Hippocampal formation (tissue), 2 donors: Measurements from ENCODE around the gene LBH.

Experiments
- DNase-seq, 2 donors: peaks; one replicate each; lab custom pipeline; 2025; lab: John Stamatoyannopoulos, UW

Gene LBH

GRCh38 chr2:30231212-30231995, at the start of gene LBH:
TSS of gene LBH (plus strand) at chr2:30231534. CDS start at chr2:30231739, 205 bp downstream.
- peak; percentile 56 to 69 for DNase-seq

- DNase-seq = no peak
These were observed 47.3 kb upstream of the LBH start for GRCh38 chr2:30184035-30184434.

GRCh38 chr2:30185178-30185577, 46.2 kb upstream of the LBH start:
- no peak for DNase-seq

- DNase-seq = no peak
These were observed 43.0 kb upstream of the LBH start for GRCh38 chr2:30188292-30188691.

- no peak for DNase-seq
These were observed 40.7 kb upstream of the LBH start for GRCh38 chr2:30190637-30191036.

GRCh38 chr2:30191107-30191506, 40.2 kb upstream of the LBH start:
- DNase-seq = no peak

- no peak for DNase-seq
These were observed 39.5 kb upstream of the LBH start for GRCh38 chr2:30191819-30192271.

GRCh38 chr2:30192314-30192713, 39.0 kb upstream of the LBH start:
- no peak for DNase-seq

GRCh38 chr2:30193104-30193681, 38.1 kb upstream of the LBH start:
- no peak for DNase-seq

- no peak for DNase-seq
These were observed 36.9 kb upstream of the LBH start for GRCh38 chr2:30194421-30194820.

GRCh38 chr2:30195016-30195415, 36.3 kb upstream of the LBH start:
- DNase-seq = no peak

- DNase-seq = no peak
These were observed 33.7 kb upstream of the LBH start for GRCh38 chr2:30197570-30198192.

GRCh38 chr2:30201990-30202389, 29.3 kb upstream of the LBH start:
- DNase-seq = peak in 1 of 2 donors; percentile 23

GRCh38 chr2:30203156-30203555, 28.2 kb upstream of the LBH start:
- DNase-seq = peak in 1 of 2 donors; percentile 13

- no peak for DNase-seq
These were observed 27.1 kb upstream of the LBH start for GRCh38 chr2:30204281-30204680.

GRCh38 chr2:30205456-30205855, 25.9 kb upstream of the LBH start:
- no peak for DNase-seq

GRCh38 chr2:30206461-30207430, 24.6 kb upstream of the LBH start:
- no peak for DNase-seq

GRCh38 chr2:30208453-30208852, 22.9 kb upstream of the LBH start:
- peak; percentile 36 to 64 for DNase-seq

GRCh38 chr2:30209227-30209626, 22.1 kb upstream of the LBH start:
- no peak for DNase-seq

- DNase-seq = no peak
These were observed 18.0 kb upstream of the LBH start for GRCh38 chr2:30213326-30213725.

GRCh38 chr2:30213907-30214463, 17.3 kb upstream of the LBH start:
- DNase-seq = no peak

- no peak for DNase-seq
These were observed 15.2 kb upstream of the LBH start for GRCh38 chr2:30216157-30216556.
